ENCODE data around the gene LEUTX.

- TF ChIP-seq, protein P1, sequence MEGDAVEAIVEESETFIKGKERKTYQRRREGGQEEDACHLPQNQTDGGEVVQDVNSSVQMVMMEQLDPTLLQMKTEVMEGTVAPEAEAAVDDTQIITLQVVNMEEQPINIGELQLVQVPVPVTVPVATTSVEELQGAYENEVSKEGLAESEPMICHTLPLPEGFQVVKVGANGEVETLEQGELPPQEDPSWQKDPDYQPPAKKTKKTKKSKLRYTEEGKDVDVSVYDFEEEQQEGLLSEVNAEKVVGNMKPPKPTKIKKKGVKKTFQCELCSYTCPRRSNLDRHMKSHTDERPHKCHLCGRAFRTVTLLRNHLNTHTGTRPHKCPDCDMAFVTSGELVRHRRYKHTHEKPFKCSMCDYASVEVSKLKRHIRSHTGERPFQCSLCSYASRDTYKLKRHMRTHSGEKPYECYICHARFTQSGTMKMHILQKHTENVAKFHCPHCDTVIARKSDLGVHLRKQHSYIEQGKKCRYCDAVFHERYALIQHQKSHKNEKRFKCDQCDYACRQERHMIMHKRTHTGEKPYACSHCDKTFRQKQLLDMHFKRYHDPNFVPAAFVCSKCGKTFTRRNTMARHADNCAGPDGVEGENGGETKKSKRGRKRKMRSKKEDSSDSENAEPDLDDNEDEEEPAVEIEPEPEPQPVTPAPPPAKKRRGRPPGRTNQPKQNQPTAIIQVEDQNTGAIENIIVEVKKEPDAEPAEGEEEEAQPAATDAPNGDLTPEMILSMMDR (IDR thresholded peaks at IDR 0.05) = no peak
- TF ChIP-seq POLR2A (IDR thresholded peaks at IDR 0.05) (no peak), EP300 (IDR thresholded peaks at IDR 0.05) (no peak)
Measured at GRCh38 chr19:39831679-39832078, 53.0 kb downstream of the LEUTX start.
